Femur (tissue), 1 donor: ENCODE results near the gene DSCAML1.

ENCODE experiments used
- DNase-seq: peaks from one replicate; pipeline ENCODE4 v3.0.0-alpha.2; 2017

The DSCAML1 gene

GRCh38 chr11:117390743-117391142 is 406.3 kb downstream of the DSCAML1 start:
- DNase-seq: no peak

GRCh38 chr11:117387992-117388755 is 408.8 kb downstream of the DSCAML1 start:
- DNase-seq: no peak

DNA sequence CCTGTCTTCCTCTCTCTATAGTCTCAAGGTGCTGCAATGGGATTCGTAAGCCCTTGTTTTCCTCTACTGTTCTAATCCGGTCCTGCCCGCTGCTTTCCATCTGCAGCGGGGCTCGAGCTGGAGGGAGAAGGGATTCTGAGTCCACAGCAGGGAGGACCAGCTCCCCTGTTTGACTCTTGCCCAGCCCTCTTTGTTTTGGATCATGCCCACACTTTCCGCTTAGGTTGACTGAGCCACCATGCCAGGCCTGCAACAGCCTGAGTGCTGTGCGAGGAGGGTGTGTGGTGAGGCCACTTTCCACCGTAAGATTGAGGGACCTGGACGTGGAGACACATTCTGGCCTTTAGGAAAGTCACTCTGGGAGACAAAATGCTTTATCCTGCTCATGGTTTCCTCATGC is 411.1 kb downstream of the DSCAML1 start:
- no peak for DNase-seq

DNA sequence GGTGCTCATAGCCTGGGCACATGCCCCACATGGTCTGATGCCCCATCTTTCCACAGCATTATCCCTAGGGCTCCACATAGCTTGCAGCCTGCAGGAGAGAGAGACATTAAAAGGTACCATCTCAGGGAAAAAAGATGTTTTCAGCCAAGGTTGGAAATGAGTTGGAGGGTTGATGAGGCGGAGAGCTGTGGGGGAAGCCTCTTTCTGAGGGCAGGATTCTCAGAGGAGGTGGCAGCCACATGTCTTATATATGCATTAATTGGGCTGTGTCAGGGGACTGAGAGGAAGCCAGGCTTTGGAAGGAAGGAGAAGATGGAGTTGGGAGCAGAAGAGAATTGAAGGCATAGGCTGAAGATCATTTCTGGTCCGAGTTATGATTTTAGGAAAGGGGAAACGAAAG is 411.5 kb downstream of the DSCAML1 start:
- no peak for DNase-seq

GRCh38 chr11:117384045-117384444 is 413.0 kb downstream of the DSCAML1 start:
- DNase-seq: no peak

DNA sequence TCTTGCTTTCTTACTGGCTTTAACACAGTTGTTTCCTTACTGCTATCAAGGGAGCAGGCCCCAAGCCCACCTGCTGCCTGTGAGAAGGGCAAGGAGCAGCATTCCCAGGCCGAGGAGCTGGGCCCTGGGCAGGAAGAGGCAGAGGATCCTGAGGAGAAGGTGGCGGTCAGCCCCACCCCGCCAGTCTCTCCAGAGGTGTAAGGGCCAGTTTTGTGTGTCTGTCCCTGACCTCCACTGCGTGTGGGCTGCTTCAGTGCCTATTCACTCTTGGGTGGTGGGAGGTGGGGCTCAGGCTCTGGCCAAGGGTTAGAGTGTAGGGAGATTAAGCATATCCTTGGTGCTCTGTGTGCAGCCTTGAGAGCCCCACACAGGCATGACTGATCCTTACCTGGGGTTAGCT is 414.3 kb downstream of the DSCAML1 start:
- DNase-seq: no peak

GRCh38 chr11:117381481-117382387 is 415.3 kb downstream of the DSCAML1 start:
- no peak for DNase-seq

GRCh38 chr11:117380676-117381075 is 416.3 kb downstream of the DSCAML1 start:
- no peak for DNase-seq

- DNase-seq: no peak
These were observed 417.8 kb downstream of the DSCAML1 start for GRCh38 chr11:117378976-117379865.
